NCI-H2196 (cell line): ENCODE measurements around the gene PLS1.
"Not testable (repeated sequence)": the region's sequence is repeated elsewhere in the genome, so short reads cannot be mapped to it uniquely, and the experiment has no call there.

Experiments
- DNase-seq: peaks from one replicate; lab custom pipeline; 2025; ENCODE audit not compliant: unreplicated experiment; lab: John Stamatoyannopoulos, UW

The PLS1 gene

DNA sequence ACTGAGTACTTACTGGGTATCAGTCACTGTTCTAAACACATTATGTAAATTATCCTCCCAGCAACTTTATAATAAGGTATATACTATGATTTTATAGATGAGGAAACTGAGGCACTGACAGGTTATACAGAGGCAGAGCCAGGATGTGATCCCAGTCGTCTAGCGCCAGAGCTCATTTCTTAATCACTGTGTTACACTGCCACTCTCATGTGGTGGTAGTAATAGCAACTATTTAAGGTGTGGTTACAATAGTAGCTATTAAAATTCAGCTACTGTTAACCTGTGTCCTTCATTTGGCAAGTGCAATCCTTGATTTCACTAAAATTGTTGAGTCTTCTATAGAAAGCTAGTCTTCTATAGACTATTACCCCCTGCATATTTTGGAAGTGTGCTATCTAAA lies 84.5 kb downstream of the PLS1 start:
- no peak for DNase-seq

DNA sequence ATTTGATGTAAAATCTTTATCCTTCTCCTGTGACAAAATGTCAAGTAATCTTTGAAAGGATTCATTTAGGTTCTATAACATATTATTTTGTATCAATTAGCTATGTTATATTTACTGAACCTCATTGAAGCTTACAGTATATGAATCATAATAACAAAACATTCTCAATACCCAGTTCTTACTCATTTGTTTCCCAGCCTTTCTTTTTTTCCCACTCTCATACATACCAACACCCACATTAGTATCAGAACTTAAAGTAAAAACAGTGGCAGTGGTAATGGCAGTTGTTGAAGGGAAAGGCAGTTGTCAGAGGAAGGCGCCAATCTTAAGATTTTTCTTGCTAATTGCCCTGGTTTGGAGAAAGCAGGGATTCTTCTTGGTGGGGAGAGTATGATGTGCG lies 94.4 kb downstream of the PLS1 start:
- no peak for DNase-seq

DNA sequence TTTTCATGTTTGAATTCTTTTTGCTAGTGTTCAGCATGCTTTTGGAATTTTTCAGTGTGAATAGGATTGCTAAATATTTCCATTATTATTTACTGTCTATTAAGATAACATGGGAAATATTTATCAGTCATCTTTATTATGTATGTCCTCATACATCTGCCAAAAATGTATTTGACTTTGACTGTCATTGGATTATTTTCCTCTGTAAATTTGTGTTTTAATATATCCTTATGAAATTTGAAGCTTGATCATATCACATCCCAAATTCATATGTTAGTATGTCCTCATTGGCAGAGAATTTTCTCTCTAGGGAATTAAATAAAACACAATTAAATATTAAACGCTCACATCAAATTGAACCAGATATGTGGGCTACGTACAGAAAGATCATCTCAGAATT lies 95.3 kb downstream of the PLS1 start:
- no peak for DNase-seq

DNA sequence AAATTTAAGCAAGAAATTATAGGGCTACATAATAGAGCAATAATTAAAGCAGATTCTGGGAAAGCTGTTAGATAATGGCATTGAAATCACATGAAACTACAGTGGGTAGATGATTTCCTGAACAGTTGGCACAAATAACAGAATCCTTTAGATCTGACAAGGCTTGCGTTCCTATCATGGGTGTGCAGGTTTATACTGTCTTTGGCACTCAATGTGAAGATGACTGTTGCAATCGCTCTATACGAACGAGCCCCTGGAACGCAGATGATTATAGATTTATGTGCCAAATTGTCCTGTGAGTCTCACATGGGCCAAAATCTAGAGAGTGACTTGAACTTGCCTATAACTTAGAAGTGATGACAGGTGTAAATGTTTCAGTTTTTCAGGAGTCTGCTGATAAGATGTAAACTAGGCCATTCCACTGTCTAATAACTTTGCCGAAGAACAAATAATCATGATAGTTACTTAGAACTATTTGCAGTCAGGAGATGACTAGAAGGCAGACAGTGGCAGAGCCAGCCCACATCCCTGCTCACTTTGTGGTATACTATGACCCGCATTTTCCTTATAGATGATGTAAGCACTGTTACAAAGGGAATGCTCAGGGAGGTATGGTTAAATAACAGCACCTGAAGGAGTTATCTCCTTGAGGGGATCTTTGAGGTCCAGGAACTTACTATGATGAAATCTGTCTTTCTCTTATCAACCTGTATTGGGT lies 97.1 kb downstream of the PLS1 start:
- DNase-seq = no peak

DNA sequence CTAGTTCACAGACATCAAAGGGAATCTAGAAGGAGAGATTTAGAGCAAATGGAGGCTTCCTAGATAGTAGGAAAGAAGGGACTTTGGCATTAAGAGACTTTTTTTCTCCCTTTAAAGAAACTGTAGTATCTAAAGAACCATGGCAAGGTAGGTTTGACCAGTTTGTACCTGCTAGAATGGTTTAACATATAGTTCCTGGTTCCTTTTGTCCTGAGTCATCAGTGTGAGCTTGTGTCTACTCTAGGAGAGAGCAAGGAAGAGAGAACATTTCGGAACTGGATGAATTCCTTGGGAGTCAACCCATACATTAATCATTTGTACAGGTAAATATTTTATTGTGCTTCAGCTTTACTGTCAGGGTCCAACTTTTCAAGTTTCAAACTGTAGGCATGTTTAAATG lies 98.0 kb downstream of the PLS1 start:
- DNase-seq = no peak

GRCh38 chr3:142705198-142705597 lies 109.0 kb downstream of the PLS1 start:
- DNase-seq = no peak

DNA sequence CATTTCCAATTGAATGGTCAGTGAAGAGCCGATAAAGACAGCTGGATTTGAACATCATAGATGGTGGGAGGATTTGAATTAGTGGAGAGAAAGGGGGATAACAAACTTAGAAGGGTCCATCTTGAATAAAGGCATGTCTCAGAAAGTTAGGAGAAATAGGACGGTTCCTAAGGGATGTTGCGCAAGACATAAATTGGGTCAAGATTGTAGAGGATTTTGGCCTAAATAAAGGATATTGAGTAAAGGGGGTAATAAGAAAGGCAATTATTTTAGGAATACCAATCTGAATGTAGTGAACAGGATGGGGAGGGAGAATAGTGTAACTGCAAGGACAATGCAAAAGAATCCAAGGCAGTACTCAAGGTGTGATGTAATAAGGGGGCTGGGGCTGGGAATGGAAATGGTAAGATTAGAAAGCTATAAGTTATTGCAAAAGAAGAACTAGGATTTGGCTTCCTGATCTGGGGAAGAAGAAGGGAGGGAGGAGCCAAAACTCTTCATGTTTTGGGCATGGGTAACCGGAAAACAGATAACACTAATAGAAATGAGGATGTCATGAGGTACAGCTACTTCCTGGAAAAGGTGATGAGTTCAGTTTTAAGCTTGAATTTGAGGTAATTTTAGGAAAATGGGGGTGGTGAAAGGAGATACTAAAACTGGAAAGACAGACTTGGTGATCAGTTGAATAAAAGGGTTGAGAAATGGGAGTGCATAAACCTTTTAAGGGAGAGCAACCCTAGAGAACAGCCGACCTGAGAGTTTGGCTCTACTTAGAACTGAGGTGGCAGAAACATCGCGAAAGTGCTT lies 110.3 kb downstream of the PLS1 start:
- DNase-seq = no peak

DNA sequence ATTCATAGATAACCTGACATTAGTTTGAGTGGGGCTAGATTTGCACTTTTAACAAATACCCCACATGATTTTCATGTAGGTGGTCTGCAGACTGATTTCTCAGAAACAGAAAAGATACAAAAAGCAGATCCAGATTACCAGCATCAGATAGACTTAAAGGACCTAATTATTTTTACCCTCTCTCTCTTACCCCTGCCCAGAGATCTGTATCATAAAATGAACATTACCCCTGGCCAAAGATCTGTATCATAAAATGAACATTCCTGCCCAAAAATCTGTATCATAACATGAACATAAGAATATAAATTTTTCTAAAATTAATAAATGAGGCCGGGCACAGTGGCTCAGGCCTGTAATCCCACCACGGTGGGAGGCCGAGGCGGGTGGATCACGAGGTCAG lies 113.0 kb downstream of the PLS1 start:
- DNase-seq = no peak

GRCh38 chr3:142714882-142715281 lies 118.7 kb downstream of the PLS1 start:
- DNase-seq = not testable (repeated sequence)

- no peak for DNase-seq
These were observed 119.9 kb downstream of the PLS1 start for GRCh38 chr3:142716102-142716501.

DNA sequence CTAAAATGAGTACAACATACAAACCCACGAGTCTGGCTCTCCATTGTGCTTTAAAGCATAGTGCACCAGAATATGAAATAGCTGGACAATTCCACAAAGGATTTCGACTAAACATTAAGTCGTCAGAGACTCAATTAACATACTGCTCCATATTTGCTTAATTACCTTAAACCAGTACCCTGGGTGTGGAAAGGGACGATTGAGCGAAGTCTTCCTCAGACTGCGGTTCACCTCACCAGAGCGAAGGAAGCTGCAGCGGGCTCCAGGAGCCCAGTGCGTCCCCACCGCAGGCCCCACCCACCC lies 127.4 kb downstream of the PLS1 start:
- DNase-seq = no peak

- DNase-seq = peak; percentile 93
These were observed 127.9 kb downstream of the PLS1 start, which contains the start of gene TRPC1 for GRCh38 chr3:142723968-142724681. Gene TRPC1 (plus strand): TSS chr3:142724034. CDS start chr3:142724560, 526 bp downstream.

DNA sequence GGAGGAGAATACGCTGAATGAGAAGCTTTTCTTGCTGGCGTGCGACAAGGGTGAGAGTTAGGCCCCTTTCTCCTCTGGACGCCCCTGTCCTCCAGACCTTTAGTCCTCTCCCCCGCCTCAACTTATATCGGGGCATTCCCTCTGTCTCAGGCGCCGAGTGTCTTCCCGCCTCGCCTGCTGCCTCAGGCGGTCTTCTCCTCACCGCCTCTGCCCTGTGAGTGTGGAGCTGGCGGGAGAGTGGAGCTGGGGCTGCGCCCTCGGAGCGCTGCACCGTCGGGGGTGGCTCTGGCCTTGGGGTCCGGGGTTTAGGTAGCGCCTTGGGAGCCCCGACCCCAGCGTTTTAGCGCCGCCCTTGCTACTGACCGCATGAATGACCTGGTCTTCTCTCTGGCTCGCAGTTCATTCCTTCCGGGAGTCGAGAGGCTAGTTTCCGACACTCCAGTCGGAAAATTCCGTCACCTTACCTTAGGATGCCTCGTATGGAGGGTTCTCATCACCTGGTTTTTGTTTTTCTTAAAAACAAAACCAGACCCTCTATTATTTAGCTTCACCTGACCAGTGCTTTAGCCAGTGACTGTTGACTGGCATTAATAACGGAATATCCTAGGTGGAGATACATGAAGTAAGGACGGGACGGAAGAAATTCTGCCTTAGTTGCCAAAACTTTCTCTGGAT lies 128.6 kb downstream of the PLS1 start:
- peak; percentile 70 for DNase-seq

DNA sequence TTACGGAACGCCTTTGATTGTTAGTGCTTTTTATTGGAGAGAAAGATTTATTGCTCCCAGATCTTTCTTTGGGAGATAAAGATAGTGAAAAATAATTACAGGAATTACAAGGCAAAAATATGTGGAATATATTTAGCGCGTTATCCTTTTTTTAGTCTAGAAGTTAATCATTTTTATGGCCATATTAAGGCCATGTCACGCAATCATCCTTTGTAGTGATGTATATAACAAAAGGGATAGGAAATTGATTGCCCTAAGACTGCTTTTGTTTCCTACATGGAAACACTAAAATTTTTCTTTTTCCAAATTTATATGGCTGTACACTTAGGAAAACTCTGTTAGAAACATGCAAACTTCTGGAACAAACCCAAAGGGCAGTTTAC lies 129.2 kb downstream of the PLS1 start:
- DNase-seq = no peak

DNA sequence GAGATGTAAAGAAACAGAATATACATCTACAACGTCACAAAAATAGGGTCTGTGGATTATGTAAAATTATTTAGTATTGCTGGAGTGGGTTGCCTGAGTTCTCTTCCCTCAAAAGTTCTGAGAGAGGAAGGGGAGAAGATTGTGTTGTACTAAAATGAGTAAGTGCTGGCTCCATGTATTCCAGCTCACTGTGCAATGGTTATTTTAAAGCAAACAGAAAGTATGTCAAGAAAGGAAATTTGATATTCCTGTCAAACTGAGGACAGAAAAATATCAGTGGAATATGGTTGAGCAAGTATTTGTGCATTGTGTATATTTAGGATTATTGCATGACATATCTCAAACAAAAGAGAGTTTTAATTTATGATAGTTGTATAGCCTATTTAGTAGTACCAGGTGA lies 129.8 kb downstream of the PLS1 start:
- no peak for DNase-seq

GRCh38 chr3:142732066-142732465 lies 135.9 kb downstream of the PLS1 start:
- no peak for DNase-seq

DNA sequence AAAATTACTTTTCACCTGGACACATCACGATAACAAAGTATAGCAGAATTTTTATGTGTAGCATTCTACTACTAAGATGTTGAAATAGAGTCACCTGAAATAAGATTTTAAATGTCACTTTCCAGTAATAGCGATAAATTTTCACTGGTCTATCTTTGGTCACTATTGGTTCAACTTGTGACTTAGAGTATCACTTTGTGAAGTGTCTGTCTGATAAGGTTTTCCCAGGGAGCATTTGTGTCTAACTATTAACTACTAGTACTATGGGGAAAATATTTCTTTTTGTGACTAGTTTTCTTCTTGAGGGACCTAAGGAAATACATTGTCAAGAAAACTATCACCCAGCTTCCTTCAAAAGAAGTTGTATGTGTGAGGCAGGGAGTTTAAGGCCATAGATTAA lies 138.6 kb downstream of the PLS1 start:
- DNase-seq = no peak

DNA sequence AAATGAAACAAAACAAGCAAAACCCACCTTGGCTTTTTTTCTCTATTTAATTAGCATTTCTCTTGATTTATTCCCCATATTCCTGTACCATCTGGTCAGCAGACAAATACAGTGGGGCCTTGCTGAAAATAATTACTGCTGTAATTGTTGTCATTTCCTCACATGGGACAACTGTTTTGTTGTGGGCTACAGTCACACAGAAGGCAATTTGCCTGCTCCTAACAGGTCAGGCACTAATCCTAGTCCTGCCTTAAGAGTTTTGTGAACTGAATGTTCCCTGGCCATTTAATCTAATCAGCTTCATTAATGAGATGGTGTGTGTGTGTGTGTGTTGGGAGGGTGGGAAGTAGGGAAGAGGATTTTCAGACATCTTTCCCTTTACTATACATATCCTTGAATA lies 139.3 kb downstream of the PLS1 start:
- no peak for DNase-seq

- DNase-seq = no peak
These were observed 142.2 kb downstream of the PLS1 start for GRCh38 chr3:142738396-142738795.

DNA sequence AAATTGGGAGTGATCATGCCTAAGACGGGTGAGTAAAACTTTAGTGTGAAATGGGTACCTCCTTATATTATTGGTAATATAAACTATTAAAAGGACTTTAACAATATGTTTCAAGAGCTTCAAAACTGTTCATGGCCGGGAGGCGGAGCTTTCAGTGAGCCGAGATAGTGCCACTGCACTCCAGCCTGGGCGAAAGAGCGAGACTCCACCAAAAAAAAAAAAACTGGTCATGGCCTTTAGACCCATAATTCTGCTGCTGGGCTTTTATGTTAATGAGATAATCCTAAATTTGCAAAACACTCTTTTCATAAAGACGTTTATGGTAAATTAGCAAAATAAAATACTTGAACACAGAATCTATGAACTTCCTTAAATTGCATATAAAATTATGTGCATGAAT lies 150.5 kb downstream of the PLS1 start:
- DNase-seq = no peak

DNA sequence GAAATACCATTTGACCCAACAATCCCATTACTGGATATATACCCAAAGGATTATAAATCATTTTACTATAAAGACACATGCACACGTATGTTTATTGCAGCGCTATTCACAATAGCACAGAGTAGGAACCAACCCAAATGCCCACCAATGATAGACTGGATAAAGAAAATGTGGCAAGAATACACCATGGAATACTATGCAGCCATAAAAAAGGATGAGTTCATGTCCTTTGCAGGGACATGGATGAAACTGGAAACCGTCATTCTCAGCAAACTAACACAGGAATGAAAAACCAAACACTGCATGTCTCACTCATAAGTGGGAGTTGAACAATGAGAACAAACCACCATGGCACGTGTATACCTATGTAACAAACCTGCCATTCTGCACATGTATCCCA lies 154.3 kb downstream of the PLS1 start:
- DNase-seq = not testable (repeated sequence)

DNA sequence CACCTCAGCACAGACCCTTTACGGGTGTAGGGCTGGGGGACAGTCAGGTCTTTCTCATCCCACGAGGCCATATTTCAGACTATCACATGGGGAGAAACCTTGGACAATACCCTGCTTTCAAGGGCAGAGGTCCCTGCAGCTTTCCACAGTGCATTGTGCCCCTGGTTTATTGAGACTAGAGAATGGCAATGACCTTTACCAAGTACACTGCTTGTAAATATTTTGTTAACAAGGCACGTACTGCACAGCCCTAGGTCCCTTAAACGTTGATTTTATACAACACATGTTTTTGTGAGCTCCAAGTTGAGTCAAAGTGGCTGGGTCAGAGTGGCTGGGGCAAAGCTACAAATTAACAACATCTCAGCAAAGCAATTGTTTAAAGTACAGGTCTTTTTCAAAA lies 156.4 kb downstream of the PLS1 start:
- not testable (repeated sequence) for DNase-seq
